ENCODE measurements around the gene GUF1.

The GUF1 gene

DNA sequence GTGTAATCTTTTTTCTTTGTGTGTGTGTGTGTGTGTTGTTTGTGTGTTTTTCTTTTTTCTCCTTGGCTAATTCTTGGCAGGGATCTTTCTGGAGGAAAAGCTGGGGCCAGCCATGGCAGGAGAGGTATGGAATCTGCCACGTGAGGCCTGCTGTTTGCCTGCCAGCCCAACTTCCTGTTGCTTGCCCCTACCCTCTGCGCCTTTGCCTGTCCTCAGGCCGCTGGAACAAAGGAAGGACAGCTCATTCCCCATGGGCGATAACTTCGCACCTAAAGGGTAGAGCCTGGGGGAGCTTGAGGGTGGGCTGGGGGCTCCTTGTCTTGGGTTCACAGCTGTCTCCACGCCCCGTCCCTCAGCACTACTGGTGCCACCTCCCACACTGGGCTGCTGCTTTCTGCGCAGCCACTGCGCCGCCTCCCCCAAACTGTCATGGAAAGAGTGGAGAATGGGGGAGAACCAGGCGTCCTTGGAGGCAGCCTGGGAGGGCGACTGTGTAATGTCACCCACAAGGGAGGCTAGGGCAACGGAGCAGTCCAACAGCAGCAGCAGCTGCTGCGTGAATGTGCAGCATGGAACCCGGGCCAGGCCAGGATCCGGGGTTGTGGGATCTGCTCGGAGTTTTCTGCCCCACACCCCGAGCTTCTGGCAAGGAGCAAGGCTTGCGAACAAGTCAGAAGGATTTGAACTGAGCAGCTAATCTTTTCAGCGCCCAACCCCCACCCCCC, 14.5 kb upstream of the GUF1 start:
- no peak overlapping the region for H3K4me3 ChIP-seq (ENCODE audit: low read depth, low read length)
- TF ChIP-seq, protein P1, sequence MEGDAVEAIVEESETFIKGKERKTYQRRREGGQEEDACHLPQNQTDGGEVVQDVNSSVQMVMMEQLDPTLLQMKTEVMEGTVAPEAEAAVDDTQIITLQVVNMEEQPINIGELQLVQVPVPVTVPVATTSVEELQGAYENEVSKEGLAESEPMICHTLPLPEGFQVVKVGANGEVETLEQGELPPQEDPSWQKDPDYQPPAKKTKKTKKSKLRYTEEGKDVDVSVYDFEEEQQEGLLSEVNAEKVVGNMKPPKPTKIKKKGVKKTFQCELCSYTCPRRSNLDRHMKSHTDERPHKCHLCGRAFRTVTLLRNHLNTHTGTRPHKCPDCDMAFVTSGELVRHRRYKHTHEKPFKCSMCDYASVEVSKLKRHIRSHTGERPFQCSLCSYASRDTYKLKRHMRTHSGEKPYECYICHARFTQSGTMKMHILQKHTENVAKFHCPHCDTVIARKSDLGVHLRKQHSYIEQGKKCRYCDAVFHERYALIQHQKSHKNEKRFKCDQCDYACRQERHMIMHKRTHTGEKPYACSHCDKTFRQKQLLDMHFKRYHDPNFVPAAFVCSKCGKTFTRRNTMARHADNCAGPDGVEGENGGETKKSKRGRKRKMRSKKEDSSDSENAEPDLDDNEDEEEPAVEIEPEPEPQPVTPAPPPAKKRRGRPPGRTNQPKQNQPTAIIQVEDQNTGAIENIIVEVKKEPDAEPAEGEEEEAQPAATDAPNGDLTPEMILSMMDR (IDR thresholded peaks at IDR 0.05; ENCODE audit: low read depth, low read length): no peak
- no peaks in the 10 kb centered on the region for H3K27me3 ChIP-seq (ENCODE audit: insufficient read depth, low read depth, severe bottlenecking)
- no peaks in the 10 kb centered on the region for H3K36me3 ChIP-seq
- DNase-seq: no peak
- H3K9me3 ChIP-seq (ENCODE audit: severe bottlenecking): no peaks in the 10 kb centered on the region
- H3K27ac ChIP-seq: no peak overlapping the region

GRCh38 chr4:44668526-44668925, 9.7 kb upstream of the GUF1 start:
- Histone ChIP-seq H3K4me3 (ENCODE audit: low read depth, low read length) (no peak overlapping the region), H3K27ac (no peak overlapping the region), H3K36me3 (no peaks in the 10 kb centered on the region), H3K27me3 (ENCODE audit: insufficient read depth, low read depth, severe bottlenecking) (no peaks in the 10 kb centered on the region), H3K9me3 (ENCODE audit: severe bottlenecking) (no peaks in the 10 kb centered on the region)
- TF ChIP-seq, protein P1 (IDR thresholded peaks at IDR 0.05; ENCODE audit: low read depth, low read length): no peak
- no peak for DNase-seq

GRCh38 chr4:44670506-44671199, 7.6 kb upstream of the GUF1 start:
- Histone ChIP-seq H3K4me3 (ENCODE audit: low read depth, low read length) (no peak overlapping the region), H3K27me3 (ENCODE audit: insufficient read depth, low read depth, severe bottlenecking) (no peaks in the 10 kb centered on the region), H3K9me3 (ENCODE audit: severe bottlenecking) (no peaks in the 10 kb centered on the region), H3K27ac (no peak overlapping the region), H3K36me3 (no peaks in the 10 kb centered on the region)
- no peak for DNase-seq
- TF ChIP-seq, protein P1 (IDR thresholded peaks at IDR 0.05; ENCODE audit: low read depth, low read length): no peak

- TF ChIP-seq, protein P1 (IDR thresholded peaks at IDR 0.05; ENCODE audit: low read depth, low read length): no peak
- Histone ChIP-seq H3K4me3 (ENCODE audit: low read depth, low read length) (no peak overlapping the region), H3K27ac (no peak overlapping the region), H3K27me3 (ENCODE audit: insufficient read depth, low read depth, severe bottlenecking) (no peaks in the 10 kb centered on the region), H3K36me3 (no peaks in the 10 kb centered on the region), H3K9me3 (ENCODE audit: severe bottlenecking) (no peaks in the 10 kb centered on the region)
- no peak for DNase-seq
Observed at GRCh38 chr4:44671636-44672035, 6.6 kb upstream of the GUF1 start.

DNA sequence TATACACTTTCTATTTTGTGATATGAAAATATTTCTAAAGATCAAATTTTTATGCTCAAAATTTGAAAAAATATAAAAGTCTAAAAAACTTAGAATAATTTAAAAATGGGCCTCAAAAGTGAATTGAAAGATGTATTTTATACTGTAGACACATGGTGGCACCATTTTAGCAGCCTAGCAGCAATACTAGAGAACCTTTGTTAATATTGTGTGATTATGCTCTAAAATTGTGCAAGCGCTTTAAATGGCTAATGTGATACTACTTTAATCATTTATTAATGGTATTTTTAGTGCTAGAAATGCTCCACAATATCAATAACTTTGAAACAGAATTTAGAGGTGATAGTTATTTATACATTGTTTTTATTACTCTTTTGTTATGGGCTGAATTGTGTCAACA, 3.7 kb upstream of the GUF1 start:
- TF ChIP-seq, protein P1 (IDR thresholded peaks at IDR 0.05; ENCODE audit: low read depth, low read length): no peak
- no peak for DNase-seq
- no peaks in the 10 kb centered on the region for H3K36me3 ChIP-seq
- no peak overlapping the region for H3K4me3 ChIP-seq (ENCODE audit: low read depth, low read length)
- H3K27ac ChIP-seq: no peak overlapping the region
- no peaks in the 10 kb centered on the region for H3K9me3 ChIP-seq (ENCODE audit: severe bottlenecking)
- H3K27me3 ChIP-seq (ENCODE audit: insufficient read depth, low read depth, severe bottlenecking): no peaks in the 10 kb centered on the region

All from WERI-Rb-1 (cell line).